Activated CD8-positive, alpha-beta memory T cell treated with anti-CD3 and anti-CD28 coated beads for 36 hours (primary cell): Measurements from ENCODE around the gene MAF. TPM values are rescaled to one million over a fixed set of nuclear protein-coding genes. Genes with fewer than 3 reads are reported as not detected.

Experiments used
- CTCF ChIA-PET: fragments of 350-600 bp; sonication (Branson Sonifier 250); formaldehyde crosslinking; loops from one replicate; lab custom pipeline; 2021; ENCODE audit warnings: antibody characterized with exemption; lab: Charles Lee
- POLR2A ChIA-PET: fragments of 350-600 bp; sonication (Branson Sonifier 250); formaldehyde crosslinking; loops from one replicate; lab custom pipeline; 2021; ENCODE audit warnings: antibody characterized with exemption; lab: Charles Lee
- total RNA-seq, 2 experiments: library from RNA; stranded (reverse); gene quantifications; one replicate each; pipeline ENCODE4 v1.2.3, GENCODE V29; 2021

Gene MAF
- total RNA-seq, 2 experiments from 2014 or later, result 47.0 to 51.6 TPM

DNA sequence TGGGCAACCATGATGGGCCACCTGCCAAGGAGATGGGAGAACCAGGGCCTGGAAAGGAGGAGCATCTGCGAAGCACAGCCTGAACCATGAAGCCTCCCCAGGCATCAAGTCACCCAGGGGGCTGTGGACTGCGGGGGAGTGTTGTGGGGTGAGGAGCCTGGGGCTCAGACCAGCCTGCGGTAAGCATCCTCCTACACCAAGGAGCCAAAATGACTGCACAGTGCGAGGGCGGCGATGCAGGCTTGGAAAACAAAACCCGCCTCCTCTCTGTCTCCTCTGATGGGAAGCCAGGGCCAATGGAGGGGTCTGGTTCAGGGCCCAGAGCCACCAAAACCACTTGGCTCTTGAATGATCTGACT, 18.1 kb upstream of the MAF start:
- POLR2A ChIA-PET, result interaction anchor here (1.3 kb wide), 1 partner anchor 17 kb away, joined by 6 read pairs; no protein-coding TSS in a partner anchor
- CTCF ChIA-PET, result no interaction called here

DNA sequence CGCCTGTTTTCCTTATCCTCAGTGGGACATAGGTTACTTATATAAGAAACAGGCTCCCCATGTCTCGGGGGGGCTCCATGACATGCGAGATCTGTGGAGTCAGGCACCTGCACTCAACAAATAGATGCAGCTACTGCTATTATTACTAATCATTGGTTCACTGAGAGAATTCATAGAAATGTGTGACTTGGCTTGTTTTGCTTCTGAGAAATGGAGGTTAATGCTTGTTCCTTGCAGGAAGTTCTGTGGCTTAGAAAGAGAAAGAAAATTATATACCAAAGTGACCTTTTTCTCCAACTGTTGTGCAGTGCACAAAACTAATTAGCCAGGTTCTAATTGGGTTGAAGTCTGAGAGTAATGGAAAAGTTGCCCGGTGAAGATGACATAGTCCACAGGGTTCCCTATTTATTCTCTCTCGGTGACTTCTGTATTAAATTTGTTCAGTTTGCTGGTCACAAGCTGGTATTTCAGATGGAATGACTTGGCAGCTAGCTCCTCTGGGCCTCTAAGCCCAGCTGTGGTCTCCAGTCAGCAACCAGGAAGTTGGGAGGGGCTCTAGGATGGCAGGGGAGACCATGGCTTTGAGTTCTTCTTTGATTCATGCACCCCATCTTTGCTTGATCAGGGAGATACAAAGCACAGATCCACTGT, 17.6 kb upstream of the MAF start:
- CTCF ChIA-PET, result interaction anchor here (1.3 to 1.6 kb wide), 2 partner anchors 10 to 16 kb away, joined by 4 to 6 read pairs; no protein-coding TSS in a partner anchor

DNA sequence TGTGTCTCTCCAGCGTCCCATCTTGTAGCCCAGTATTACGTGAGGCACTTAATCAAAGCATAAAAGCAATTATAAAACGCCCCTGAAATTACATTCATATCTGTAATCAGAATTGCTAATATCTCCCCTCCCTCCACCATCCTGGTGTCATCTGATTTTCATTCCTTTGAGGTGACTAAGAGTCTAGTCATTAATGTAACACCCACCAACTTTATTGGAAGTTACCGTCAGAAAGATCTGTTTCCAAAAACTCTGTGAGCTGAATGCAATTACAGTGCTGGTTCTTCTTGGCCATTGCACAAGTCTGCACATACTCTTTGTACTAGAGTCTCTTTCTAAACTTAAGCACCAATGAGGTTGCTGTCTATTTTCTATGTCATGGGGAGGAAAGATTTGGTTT, 12.5 kb upstream of the MAF start:
- POLR2A ChIA-PET, result no interaction called here
- CTCF ChIA-PET, result interaction anchor here (0.6 kb wide), 1 partner anchor 342 kb away, joined by 3 read pairs; no protein-coding TSS in a partner anchor

More for the DNA sequence above, 17.6 kb upstream of the MAF start:
- POLR2A ChIA-PET, result interaction anchor here (1.3 kb wide), 1 partner anchor 17 kb away, joined by 6 read pairs; no protein-coding TSS in a partner anchor

DNA sequence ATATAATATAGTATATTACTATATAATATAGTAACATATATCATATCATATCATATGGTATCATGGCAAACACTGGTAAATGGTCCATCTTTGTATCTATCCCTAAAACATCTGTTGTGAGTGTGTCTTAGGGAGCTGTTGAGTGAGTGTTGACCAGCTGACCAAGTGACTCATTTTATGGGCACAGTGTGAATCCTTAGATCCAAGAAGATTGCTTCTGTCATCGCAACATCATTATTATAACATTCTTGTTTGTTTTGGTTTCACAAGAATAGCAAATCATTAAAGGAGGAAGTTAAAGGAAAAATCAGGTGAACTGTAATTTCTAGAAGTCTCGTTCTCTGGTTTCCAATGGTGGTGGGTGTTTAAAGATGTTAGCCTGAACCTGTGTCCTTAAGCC, 11.7 kb upstream of the MAF start:
- POLR2A ChIA-PET, result no interaction called here

DNA sequence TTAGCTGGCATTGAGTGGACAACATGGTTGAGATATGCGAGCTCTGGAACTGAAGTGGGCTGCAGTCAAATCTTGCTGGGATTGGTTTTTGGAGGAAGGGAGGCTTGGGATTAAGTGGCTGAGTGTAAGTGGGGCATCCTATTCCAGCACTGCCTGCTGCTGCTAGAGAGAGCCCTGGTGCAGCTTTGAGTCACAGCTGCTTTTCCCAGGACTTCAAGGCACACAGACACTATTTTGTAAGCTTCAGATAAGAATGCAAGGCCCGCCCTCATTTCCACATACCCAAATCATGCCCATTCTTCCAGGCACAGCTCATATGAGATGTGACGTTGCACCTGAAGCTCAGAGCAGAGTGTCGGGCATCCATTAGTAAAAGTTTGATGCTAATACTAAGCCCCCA, 10.2 kb upstream of the MAF start:
- POLR2A ChIA-PET, result no interaction called here
- CTCF ChIA-PET, result interaction anchor here (0.5 kb wide), 1 partner anchor 843 kb away, joined by 3 read pairs; no protein-coding TSS in a partner anchor

More for the DNA sequence above, 11.7 kb upstream of the MAF start:
- CTCF ChIA-PET, result interaction anchor here (0.6 kb wide), 1 partner anchor 10 kb away, joined by 4 read pairs; no protein-coding TSS in a partner anchor

DNA sequence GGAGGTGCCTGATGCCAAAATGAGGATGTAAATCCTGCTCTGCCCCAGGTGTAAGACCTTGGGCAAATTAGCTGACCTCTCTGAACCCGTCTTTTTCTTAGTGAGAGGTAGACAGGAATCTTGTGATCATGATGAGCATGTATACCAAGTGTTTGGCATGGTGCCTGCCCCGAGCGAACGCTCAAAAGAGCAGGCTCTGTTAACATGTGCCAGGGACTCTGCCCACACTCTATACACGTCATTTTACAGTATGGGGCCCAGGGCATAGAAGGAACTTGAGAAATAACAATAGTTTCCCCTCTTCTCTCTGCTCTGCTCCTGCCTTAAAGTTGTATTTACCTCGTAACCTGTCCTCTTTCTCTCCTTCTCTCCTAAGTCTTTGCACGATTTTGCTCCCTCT, 9.3 kb upstream of the MAF start:
- POLR2A ChIA-PET, result no interaction called here
- CTCF ChIA-PET, result no interaction called here

DNA sequence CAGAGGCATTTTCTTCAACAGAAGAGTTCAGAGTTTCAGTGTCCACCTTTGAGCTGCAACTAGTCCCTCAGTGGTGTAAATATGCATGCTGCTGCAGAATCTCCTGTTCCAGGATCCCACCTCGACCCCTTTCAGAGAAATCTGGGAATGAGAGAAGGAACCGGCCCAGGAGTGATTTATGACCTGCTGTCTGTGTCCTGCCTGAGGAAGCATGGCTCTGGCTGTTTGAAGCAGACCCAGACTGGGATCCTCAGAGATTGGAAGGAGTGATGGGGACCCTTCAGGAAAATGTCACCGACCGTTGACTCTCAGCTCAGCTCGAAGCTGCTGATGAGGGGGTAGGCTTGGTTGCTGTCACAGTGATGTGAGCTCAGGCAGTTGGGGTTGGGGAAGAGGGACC, 8.4 kb upstream of the MAF start:
- ChIA-PET CTCF (no interaction called here), POLR2A (no interaction called here)

DNA sequence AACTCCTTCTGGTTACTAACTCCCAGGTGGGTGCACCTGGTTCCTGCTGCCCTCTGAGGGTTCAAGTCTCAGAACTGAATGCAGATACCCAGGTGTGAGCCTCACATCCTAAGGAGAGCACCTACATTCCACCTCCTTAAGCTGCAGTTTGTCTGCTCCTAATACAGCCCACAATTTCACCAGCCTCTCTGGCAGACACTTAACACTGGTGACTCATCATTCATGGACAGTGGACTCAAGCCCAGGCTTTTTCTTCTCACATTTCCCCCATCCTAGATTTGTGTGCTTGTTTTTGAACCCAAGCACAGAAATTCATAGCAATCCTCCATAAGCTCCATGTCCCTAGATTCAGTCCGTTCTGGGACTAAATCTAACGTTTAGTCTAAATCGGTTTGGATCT, 7.0 kb upstream of the MAF start:
- ChIA-PET CTCF (interaction anchor here (1.0 kb wide), 1 partner anchor 919 kb away, joined by 3 read pairs; no protein-coding TSS in a partner anchor), POLR2A (no interaction called here)

DNA sequence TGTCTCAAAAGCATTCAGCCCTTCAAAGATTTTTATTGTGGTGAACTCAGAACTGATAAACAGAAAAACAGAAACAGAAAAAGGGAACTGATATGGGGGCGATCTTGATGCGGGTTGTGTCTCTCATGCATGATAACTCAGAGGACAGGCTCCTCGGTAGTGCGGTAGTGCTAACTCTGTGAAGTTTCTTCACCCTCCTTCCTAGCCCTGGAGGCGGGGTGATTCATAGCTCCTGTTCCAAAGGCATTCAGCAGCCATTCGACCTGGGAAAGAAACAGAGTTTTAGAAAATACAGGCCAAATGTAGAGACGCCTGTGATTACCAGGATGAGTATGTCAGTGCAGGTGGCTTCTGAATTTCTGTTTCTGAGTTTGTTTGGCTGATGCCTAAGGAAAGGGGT, 5.5 kb upstream of the MAF start:
- ChIA-PET POLR2A (no interaction called here), CTCF (no interaction called here)

DNA sequence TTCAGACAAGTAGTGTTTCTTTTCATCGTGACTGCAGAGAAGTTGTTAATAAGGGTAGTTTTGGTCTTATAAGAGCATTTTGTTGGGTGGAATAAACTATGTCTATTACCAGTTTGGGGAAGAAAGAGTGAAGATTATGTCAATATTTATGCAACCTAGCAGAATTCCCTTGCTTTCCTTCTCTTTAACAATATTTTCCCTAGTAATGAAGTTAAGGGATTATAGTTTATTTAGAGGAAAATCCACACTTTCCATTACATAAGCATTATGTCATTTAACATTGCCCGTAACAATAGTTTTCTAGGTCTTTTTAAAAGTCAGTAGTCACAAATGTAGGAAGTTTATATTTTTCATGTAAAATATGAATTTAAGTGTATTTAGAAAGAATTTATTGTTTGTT, 2.5 kb upstream of the MAF start:
- ChIA-PET POLR2A (no interaction called here), CTCF (no interaction called here)

DNA sequence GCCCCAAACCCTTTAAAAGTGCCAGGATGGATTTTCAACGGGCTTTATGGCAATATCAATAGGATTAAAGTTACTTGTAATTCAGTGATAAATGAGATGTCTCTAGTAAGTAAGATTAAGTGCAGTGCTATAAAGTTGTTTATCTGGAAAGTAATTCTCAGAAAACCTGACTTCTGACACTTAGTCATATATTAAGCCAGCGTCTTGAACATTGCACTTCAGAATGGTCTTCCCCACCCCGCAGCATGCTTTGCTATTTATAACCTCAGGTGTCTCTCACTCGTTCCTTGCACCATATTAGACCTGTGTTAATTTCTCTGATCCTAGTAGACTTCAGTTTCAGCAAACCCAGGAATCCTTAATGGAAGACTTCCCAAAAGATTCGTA, 2.1 kb upstream of the MAF start:
- ChIA-PET CTCF (interaction anchor here (0.7 to 1.5 kb wide), 5 partner anchors 10 to 385 kb away, joined by 3 to 11 read pairs (median 4); no protein-coding TSS in a partner anchor), POLR2A (interaction anchor here (1.3 kb wide), 1 partner anchor 320 kb away, joined by 4 read pairs; no protein-coding TSS in a partner anchor)

DNA sequence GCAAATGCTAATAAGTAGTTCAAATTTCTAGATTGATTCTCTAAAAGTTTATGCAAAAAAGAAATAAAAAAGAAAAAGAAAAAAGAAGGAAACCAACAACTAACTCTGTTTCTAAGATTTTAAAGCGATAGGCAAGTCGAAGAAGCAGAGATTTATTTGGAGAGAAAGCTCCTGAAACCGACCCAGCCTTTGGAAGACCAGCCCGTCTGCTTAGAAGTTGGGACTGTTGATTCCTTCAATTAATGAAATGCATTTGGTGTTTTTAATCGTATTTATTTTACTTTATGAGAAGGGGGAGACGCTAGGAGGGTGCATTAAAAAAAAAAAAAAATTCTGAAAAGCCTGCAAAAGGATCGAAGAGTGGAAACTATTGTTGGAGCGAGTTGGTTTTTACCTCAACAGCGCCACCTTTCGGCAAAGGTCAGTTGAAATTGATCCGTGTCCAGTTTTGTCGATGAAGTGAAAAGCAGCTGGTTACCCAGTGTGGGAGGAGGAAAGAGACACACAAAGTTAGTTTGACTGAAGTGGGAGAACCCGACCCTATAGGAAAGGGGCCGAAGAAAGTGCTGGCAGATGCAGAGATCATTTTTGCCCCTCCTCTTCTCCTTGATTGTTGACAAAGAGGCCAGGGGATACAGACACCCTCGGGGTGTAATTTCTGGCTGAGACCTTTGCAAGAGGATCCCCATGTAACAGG, 1.5 kb upstream of the MAF start:
- CTCF ChIA-PET, result interaction anchor here (0.6 to 1.6 kb wide), 11 partner anchors 10 to 1113 kb away, joined by 3 to 11 read pairs (median 3); no protein-coding TSS in a partner anchor
- POLR2A ChIA-PET, result interaction anchor here (1.0 to 1.9 kb wide), 4 partner anchors 12 to 824 kb away, joined by 4 to 9 read pairs (median 5); no protein-coding TSS in a partner anchor

DNA sequence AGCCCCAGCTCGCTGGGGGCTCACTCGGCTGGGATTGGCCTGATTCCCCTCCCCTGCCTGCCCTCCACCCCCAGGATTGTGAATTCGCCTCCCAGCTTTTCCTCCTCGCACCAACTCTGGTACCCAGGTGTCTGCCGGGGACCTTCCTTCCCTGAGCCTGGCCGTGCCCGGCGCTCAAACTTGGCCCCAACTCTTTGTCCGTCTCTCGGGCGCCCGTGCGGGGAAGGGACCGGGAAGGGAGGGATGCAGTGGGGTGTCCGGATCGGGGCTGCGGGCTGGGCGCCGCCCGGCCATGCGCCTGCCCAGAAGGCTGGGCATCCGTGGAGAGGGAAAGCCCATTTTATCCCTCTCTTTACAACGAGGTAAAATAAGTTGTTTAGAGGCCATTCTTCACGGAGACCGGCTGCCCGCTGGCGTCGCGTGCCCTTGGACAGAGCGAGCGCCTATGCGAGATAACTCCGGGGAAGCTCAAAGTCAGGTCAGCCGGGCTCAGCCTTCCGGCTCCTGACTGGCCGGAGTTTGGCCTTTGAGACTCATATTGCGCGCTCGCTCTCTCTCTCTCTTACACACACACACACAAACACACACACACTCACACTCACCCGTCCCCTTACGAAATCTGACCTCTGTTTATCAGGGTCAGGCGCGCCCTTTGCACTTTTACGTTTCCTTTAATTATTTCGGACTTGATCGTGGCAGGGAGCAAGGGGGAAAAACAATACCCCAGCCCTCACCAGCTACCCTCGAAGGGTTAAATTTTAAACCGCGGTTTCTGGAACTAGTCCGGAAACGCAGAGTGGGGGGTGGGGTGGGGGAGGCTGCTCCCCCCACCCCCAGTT, 774 bp upstream of the MAF start:
- POLR2A ChIA-PET, result interaction anchor here (0.6 to 1.9 kb wide), 15 partner anchors 11 to 1138 kb away, joined by 3 to 9 read pairs (median 3); no protein-coding TSS in a partner anchor
- CTCF ChIA-PET, result interaction anchor here (0.6 to 1.6 kb wide), 12 partner anchors 11 to 1112 kb away, joined by 3 to 11 read pairs (median 3); no protein-coding TSS in a partner anchor

DNA sequence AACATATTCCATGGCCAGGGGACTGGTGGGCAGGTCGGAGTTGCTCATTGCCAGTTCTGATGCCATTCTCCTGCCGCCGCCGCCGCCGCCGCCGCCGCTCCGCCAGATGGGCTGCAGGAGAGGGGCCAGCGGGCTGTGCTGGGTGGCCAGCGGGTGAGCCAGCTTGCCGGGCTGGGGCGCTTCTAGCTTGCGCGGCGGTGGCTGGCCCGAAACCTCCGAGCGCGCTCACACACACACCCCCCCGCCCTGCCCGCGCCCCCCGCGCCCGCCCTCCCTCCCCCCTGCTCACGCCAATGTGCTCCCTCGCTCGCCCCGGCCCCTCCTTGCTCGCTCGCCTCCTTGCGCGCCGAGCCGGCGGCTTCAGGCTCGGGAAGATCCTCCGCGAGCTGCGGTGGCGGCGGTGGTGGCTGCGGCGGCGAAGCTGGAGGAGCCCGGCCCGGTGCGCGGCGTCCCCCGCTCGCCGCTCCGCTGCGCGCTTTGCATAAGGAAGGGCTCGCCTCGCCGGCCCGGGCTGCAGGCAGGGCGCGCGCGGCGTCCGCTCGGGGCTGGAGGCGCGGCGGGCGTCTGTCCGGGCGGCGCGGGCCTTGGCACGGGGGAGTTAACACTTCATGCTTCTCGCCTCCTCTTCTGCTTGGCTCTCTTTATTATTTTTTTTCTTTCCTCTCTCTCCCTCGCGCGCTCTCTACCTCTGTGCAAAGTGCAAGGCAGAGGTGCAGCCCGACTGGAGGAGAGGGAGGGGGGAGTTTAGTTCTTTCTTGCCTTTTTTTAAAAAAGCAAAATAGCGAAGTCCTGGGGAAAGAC, 500 bp downstream of the MAF start:
- ChIA-PET POLR2A (interaction anchor here (0.6 to 1.9 kb wide), 11 partner anchors 9 to 1139 kb away, joined by 3 to 9 read pairs (median 3); no protein-coding TSS in a partner anchor), CTCF (interaction anchor here (0.5 to 1.5 kb wide), 4 partner anchors 28 to 511 kb away, joined by 3 read pairs; no protein-coding TSS in a partner anchor)

DNA sequence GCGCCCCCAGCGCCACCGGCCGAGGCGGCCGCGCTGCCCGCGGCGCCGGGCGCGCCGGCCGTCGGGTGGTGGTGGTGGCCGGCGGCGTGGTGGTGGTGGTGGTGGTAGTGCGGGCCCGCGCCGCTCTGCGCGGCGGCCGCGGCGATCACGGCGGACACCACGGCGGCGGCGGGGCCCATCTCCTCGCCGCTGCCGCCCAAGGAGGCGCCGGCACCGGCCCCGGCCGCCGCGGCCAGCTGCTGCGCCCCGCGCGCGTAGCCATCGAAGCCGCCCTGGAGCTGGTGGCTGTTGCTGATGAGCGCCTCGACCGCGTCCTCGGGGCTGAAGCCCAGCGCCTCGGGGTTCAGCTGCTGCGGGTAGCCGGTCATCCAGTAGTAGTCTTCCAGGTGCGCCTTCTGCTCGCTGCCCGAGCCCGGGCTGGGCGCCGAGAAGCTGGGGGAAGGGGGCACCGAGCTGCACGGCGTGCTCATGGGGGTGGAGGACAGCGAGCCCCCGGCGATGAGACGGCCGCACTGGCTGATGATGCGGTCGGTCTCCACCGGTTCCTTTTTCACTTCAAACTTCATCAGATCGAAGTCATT, 1.2 kb downstream of the MAF start:
- CTCF ChIA-PET, result interaction anchor here (0.5 to 0.8 kb wide), 2 partner anchors 283 to 510 kb away, joined by 3 read pairs; no protein-coding TSS in a partner anchor
- POLR2A ChIA-PET, result interaction anchor here (0.6 to 1.6 kb wide), 6 partner anchors 64 to 826 kb away, joined by 3 to 19 read pairs (median 4); no protein-coding TSS in a partner anchor

DNA sequence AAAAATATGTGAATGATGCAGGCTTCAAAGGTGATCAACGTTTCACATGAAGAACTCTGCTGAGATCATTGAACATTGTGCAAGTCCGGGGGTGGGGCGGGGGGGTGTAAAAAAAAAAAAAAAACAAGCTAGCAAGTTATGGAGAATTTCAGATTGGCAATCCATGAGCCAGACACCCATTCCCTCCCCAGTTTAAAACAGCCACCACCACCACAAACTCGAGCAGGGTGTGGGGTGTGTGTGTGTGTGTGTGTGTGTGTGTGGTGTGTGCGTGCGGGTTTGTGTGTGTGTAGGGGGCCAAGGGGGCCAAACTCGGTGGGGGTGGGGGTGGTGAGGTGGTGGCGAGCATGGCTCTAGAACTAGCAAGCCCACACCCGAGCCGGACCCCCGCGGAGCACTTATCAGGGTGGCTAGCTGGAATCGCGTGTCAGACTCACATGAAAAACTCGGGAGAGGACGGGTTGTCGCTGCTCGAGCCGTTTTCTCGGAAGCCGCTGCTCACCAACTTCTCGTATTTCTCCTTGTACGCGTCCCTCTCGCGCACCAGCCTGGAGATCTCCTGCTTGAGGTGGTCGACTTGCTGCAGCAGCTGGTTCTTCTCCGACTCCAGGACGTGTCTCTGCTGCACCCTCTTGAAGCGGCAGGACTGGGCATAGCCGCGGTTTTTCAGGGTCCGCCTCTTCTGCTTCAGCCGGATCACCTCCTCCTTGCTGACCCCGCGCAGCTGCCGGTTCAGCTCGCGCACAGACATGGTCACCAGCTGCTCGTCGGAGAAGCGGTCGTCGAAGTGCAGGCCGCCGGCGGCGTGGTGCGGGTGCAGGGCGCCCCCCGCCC, 2.0 kb downstream of the MAF start:
- POLR2A ChIA-PET, result interaction anchor here (0.5 to 1.5 kb wide), 10 partner anchors 8 to 825 kb away, joined by 3 to 19 read pairs (median 4); no protein-coding TSS in a partner anchor
- CTCF ChIA-PET, result interaction anchor here (0.9 to 1.1 kb wide), 2 partner anchors 118 to 312 kb away, joined by 3 to 4 read pairs; no protein-coding TSS in a partner anchor
